ENCODE measurements around the gene AKR1C1.
"Not testable (repeated sequence)": the region's sequence is repeated elsewhere in the genome, so short reads cannot be mapped to it uniquely, and the experiment has no call there.

AKR1C1 gene

DNA sequence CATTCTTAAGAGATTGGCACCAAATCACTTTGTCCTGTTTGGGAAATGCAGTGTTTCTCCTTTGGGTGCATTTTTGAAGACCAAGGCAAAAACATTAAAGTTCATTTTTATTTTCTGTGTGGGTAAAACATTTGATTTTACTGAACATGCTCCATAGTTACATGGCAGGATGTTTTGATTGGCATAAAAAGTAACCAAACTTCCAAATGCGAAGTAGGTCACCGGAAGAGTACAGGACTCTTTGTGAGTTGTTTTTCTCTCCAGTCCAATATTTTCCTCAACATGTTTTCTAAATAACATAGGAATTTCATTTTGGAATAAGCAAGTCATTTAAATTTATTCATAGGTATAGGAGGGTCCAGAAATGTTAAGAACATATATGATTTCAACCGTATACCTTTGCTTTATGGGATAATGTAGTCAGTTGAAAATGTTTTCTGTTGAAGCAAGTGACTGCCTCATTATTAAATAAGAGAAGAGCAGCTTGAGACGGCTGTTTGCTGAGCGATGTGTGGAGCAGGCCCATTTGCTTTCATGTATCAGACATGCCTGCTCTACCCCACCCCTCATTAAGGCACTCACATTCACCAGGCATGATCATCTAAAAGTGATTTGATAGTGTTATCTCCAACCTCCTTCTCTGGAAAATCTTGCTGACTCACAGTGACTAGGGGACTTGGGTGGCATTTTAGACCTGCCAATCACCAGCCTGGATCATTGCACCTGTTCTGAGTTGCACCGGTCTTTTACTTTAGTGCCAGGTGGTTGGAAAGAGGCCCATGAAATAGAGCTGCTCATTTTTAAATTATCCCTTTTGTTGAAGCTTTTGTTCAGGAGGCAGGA lies 56.8 kb downstream of the AKR1C1 start:
- not testable (repeated sequence) for DNase-seq (ENCODE audit: low read depth)

DNA sequence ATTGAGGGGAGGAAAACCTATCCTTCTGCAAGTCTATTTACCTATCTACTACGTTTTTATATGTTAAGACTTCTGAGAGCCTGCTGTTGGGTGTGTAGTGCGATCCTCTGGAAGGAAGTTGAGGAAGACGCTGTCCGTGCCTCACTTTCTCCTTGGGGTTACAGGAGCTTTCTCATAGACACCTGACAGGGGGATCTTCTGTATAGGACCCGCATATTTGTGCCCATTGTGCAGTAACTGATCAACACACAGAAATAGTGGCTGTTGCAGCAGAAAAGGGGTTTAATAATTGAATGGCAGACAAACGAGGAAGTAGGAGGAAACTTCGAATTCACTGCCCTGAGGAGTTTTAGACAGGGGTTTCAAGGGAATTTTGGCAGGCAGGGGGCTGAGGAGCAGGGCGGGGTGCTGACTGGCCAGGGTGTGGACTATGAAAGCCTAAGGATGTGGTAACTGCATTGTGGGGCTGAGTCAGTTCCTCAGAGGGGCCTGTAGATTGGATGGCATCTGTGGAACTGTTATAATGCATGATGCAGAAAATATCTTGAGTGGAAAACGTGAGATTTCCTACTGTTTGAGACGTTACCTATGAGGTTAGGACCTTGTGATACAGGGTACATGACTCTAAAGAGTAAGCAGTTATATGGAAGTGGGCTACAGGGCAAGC lies 58.5 kb downstream of the AKR1C1 start:
- peak; percentile 28 for DNase-seq (ENCODE audit: low read depth)

DNA sequence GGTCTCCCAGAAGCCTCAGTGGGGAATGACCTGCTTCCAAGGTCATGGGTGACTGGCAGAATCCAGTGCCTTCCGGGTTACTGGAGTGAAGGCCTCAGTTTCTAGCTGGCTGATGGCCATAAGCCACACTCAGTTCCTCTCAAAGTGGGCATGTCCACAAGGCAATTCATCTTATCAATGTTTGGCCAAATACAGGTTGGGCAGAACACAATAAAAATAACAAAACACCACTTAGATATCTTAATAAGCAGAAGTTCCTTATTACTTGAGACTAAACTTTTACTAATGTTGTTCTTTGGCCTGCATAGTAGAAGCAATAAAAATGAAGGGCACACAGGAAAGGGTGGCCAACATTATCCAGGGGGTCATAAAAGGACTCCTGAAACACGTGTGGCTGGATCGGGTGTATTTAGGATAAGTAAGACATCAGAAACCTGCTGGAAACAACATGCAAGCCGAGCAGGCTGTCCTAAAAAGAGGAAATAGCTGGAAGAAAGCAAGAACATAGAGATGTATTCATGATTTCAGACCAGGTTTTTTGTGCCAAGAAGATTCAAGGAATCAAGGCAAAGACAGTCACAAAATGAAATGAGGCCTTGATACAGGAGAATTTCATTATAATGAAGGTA lies 60.1 kb downstream of the AKR1C1 start:
- DNase-seq (ENCODE audit: low read depth): no peak

DNA sequence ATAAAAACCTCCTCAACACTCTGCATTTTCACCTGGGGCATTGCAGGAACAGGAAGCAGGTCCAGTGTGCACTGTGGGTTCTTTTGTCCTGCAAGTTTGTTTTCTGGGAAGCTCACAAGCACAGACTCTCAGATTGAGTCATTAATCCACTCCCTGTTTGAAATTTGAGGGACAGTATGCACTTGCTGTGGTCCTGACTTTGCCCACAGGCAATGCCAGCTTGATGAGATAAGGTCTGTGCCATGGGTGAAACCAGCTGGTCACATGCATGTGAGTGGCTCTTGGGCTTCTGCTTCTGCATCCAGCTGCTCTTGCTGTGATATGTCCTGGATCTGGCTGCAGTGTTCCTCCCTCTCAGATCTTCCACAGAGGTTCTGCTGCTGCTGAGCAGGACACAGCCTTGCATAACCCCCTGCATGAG lies 62.3 kb downstream of the AKR1C1 start:
- DNase-seq (ENCODE audit: low read depth): not testable (repeated sequence)

DNA sequence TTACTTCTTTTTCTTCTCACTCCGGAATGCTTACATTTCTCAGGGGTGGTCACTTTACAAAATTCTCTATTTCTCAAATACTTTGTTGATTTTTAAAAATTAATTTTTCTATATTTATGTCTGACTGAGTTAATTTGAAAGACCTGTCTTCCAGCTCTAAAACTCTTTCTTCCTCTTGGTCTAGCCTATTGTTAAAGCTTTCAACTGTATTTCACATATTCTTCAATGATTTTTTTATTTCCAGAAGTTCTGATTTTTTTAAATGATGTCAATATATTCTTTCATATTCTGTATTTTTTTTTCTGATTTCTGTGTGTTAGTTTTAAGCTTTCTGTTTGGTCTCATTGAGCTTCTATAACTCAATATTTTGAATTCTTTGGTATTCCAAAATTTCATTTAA lies 67.8 kb downstream of the AKR1C1 start:
- DNase-seq (ENCODE audit: low read depth): no peak

DNA sequence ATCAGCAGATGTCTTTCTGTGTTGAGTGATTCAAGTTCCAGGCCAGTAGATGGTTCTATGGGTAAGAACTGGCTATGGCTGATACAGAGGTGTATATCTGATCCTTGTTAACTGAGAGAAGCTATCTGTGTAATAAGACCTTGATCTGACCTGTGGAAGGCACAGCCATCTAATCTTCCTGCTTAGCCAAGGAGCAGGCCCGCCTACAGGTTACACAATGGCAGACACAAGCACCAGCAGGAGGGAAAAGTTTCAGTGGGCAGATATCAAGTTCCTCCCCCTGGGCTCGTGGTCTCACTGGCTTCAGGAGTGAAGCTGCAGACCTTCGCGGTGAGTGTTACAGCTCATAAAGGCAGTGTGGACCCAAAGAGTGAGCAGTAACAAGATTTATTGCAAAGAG lies 68.4 kb downstream of the AKR1C1 start:
- DNase-seq (ENCODE audit: low read depth): not testable (repeated sequence)

DNA sequence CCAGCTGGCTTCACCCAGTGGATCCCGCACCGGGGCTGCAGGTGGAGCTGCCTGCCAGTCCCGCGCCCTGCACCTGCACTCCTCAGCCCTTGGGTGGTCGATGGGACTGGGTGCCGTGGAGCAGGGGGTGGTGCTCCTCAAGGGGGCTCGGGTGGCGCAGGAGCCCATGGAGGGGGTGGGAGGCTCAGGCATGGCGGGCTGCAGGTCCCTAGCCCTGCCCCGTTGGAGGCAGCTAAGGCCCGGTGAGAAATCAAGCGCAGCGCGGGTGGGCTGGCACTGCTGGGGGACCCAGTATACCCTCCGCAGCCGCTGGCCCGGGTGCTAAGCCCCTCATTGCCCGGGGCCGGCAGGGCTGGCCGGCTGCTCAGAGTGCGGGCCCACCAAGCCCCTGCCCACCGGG lies 69.2 kb downstream of the AKR1C1 start:
- not testable (repeated sequence) for DNase-seq (ENCODE audit: low read depth)
